Neural progenitor cell (in vitro differentiated cells): ENCODE data around the gene IL1R2. TPM values are rescaled to one million over a fixed set of nuclear protein-coding genes. Genes with fewer than 3 reads are reported as not detected.
A peak's percentile ranks its signal among the peaks of the same experiment; 100 is the strongest.

Experiments
- DNase-seq: peaks from one replicate; pipeline ENCODE4 v3.0.0-alpha.2; 2016; ENCODE audit warnings: low spot score
- H2AFZ ChIP-seq: fragments of 200-600 bp; sonication (generic); replicated peaks from 2 replicates; pipeline ENCODE4 v1.6.1; 2016; ENCODE audit warnings: antibody characterized with exemption
- H3F3A ChIP-seq: fragments of 200-600 bp; sonication (generic); 2 replicates; pipeline ENCODE4 v1.6.1; 2016; ENCODE audit warnings: antibody characterized with exemption, low read depth
- H3K27ac ChIP-seq: fragments of 200-600 bp; sonication (generic); 2 replicates; pipeline ENCODE4 v1.5.1; 2016; ENCODE audit warnings: mild to moderate bottlenecking
- H3K27me3 ChIP-seq: fragments of 200-600 bp; sonication (generic); 2 replicates; pipeline ENCODE4 v1.6.1; 2016; ENCODE audit warnings: mild to moderate bottlenecking, moderate library complexity
- H3K36me3 ChIP-seq: fragments of 200-600 bp; sonication (generic); 2 replicates; pipeline ENCODE4 v1.5.1; 2016
- H3K4me1 ChIP-seq: fragments of 200-600 bp; sonication (generic); 2 replicates; pipeline ENCODE4 v1.6.1; 2016; ENCODE audit warnings: mixed run types
- H3K4me2 ChIP-seq: fragments of 200-600 bp; sonication (generic); 2 replicates; pipeline ENCODE4 v1.6.1; 2016
- H3K4me3 ChIP-seq: fragments of 200-600 bp; sonication (generic); 2 replicates; pipeline ENCODE4 v1.5.1; 2016
- H3K79me2 ChIP-seq: fragments of 200-600 bp; sonication (generic); 2 replicates; pipeline ENCODE4 v1.6.1; 2016; ENCODE audit warnings: low read depth
- H3K9ac ChIP-seq: fragments of 200-600 bp; sonication (generic); 2 replicates; pipeline ENCODE4 v1.6.1; 2016
- H3K9me3 ChIP-seq: fragments of 200-600 bp; sonication (generic); 2 replicates; pipeline ENCODE4 v1.5.1; 2016; ENCODE audit warnings: low read depth
- H4K20me1 ChIP-seq: fragments of 200-600 bp; sonication (generic); 2 replicates; pipeline ENCODE4 v1.6.1; 2016; ENCODE audit warnings: low read depth
- H3K27ac Mint-ChIP-seq: 3 replicates; pipeline ENCODE4 v1.8.0; 2021; ENCODE audit warnings: mixed read lengths
- H3K27me3 Mint-ChIP-seq: 2 replicates; pipeline ENCODE4 v1.8.0; 2022; ENCODE audit warnings: low read depth, mild to moderate bottlenecking, inconsistent platforms, moderate library complexity, mixed read lengths; ENCODE audit not compliant: insufficient read depth
- H3K36me3 Mint-ChIP-seq: 3 replicates; pipeline ENCODE4 v1.8.0; 2021; ENCODE audit warnings: mixed read lengths
- H3K4me1 Mint-ChIP-seq: 3 replicates; pipeline ENCODE4 v1.8.0; 2021; ENCODE audit warnings: mixed read lengths
- H3K4me3 Mint-ChIP-seq: 3 replicates; pipeline ENCODE4 v1.8.0; 2021; ENCODE audit warnings: mild to moderate bottlenecking, moderate library complexity, mixed read lengths
- H3K9me3 Mint-ChIP-seq: 3 replicates; pipeline ENCODE4 v1.8.0; 2020; ENCODE audit warnings: mixed read lengths
- CTCF ChIP-seq: fragments of 200-600 bp; sonication (generic); IDR thresholded peaks from 2 replicates; pipeline ENCODE4 v1.5.1; 2017; ENCODE audit warnings: antibody characterized with exemption, mild to moderate bottlenecking
- EZH2 ChIP-seq: fragments of 200-600 bp; sonication (generic); IDR thresholded peaks from 2 replicates; pipeline ENCODE4 v1.6.1; 2017; ENCODE audit warnings: antibody characterized with exemption, mild to moderate bottlenecking, moderate library complexity
- EZH2phosphoT487 ChIP-seq: fragments of 200-600 bp; sonication (generic); IDR thresholded peaks from 2 replicates; pipeline ENCODE4 v1.6.1; 2017; ENCODE audit warnings: antibody characterized with exemption
- total RNA-seq: library from RNA; depleted of rRNA; stranded (reverse); fragments of >200 nt; gene quantifications from 2 replicates; pipeline ENCODE4 v1.2.3, GENCODE V29; 2015; ENCODE audit warnings: low replicate concordance

Gene IL1R2
- total RNA-seq, 1 donor from 2014 or later, result not detected

GRCh38 chr2:102033750-102034682, 42.3 kb downstream of the IL1R2 start:
- no peaks in the 10 kb centered on the region for H3K79me2 ChIP-seq
- no peaks in the 10 kb centered on the region for H3K36me3 ChIP-seq
- Mint-ChIP-seq H3K27me3 (peaks cover 2% of the 10 kb centered on the region), H3K36me3 (no peaks in the 10 kb centered on the region), H3K9me3 (peaks cover 5% of the 10 kb centered on the region), H3K27ac (peak overlapping the region; percentile 34), H3K4me3 (no peak overlapping the region), H3K4me1 (no peaks in the 10 kb centered on the region)
- H3K4me1 ChIP-seq, result no peaks in the 10 kb centered on the region
- H3K9me3 ChIP-seq, result no peaks in the 10 kb centered on the region
- no peak overlapping the region for H3K4me3 ChIP-seq
- H2AFZ ChIP-seq, result no peak overlapping the region
- H3K4me2 ChIP-seq, result no peak overlapping the region
- TF ChIP-seq EZH2phosphoT487 (no peak), EZH2 (no peak), CTCF (no peak)
- no peak overlapping the region for H3K9ac ChIP-seq
- H3K27ac ChIP-seq, result no peak overlapping the region
- no peak for DNase-seq
- H3F3A ChIP-seq, result no peaks in the 10 kb centered on the region
- H3K27me3 ChIP-seq, result no peaks in the 10 kb centered on the region
- no peaks in the 10 kb centered on the region for H4K20me1 ChIP-seq

- Mint-ChIP-seq H3K27ac (no peak overlapping the region), H3K27me3 (peaks cover 2% of the 10 kb centered on the region), H3K4me3 (peak overlapping the region; percentile 58), H3K9me3 (peaks cover 8% of the 10 kb centered on the region), H3K36me3 (no peaks in the 10 kb centered on the region), H3K4me1 (no peaks in the 10 kb centered on the region)
- Histone ChIP-seq H3K27me3 (no peaks in the 10 kb centered on the region), H3K36me3 (no peaks in the 10 kb centered on the region), H3K27ac (no peak overlapping the region), H3K4me3 (no peak overlapping the region), H3K9ac (no peak overlapping the region), H3K4me2 (no peak overlapping the region), H3F3A (no peaks in the 10 kb centered on the region), H3K4me1 (no peaks in the 10 kb centered on the region), H2AFZ (no peak overlapping the region), H4K20me1 (no peaks in the 10 kb centered on the region), H3K79me2 (no peaks in the 10 kb centered on the region), H3K9me3 (no peaks in the 10 kb centered on the region)
- TF ChIP-seq EZH2phosphoT487 (no peak), EZH2 (no peak), CTCF (no peak)
- DNase-seq, result no peak
Observed at GRCh38 chr2:102034683-102035548, 43.2 kb downstream of the IL1R2 start.

GRCh38 chr2:102037681-102038080, 45.9 kb downstream of the IL1R2 start:
- no peak overlapping the region for H3K27ac Mint-ChIP-seq
- TF ChIP-seq EZH2phosphoT487 (no peak), EZH2 (no peak), CTCF (no peak)

More at GRCh38 chr2:102037681-102038080, 45.9 kb downstream of the IL1R2 start:
- Mint-ChIP-seq H3K9me3 (peaks cover 8% of the 10 kb centered on the region), H3K4me1 (no peaks in the 10 kb centered on the region), H3K4me3 (no peak overlapping the region), H3K36me3 (no peaks in the 10 kb centered on the region), H3K27me3 (peaks cover 7% of the 10 kb centered on the region)
- no peak overlapping the region for H3K9ac ChIP-seq
- no peaks in the 10 kb centered on the region for H3K27me3 ChIP-seq
- no peak overlapping the region for H3K4me3 ChIP-seq
- no peaks in the 10 kb centered on the region for H3K79me2 ChIP-seq
- no peak overlapping the region for H3K27ac ChIP-seq
- H3K9me3 ChIP-seq, result no peaks in the 10 kb centered on the region
- no peaks in the 10 kb centered on the region for H3K4me1 ChIP-seq
- no peaks in the 10 kb centered on the region for H3F3A ChIP-seq
- no peaks in the 10 kb centered on the region for H3K36me3 ChIP-seq
- no peak overlapping the region for H2AFZ ChIP-seq
- DNase-seq, result no peak
- no peak overlapping the region for H3K4me2 ChIP-seq
- no peaks in the 10 kb centered on the region for H4K20me1 ChIP-seq
